Astrocyte (in vitro differentiated cells and primary cell): ENCODE data around the gene SLC38A8.

Experiments
- EZH2 ChIP-seq: IDR thresholded peaks from 2 replicates; pipeline ENCODE4 v1.6.1; 2012; ENCODE audit warnings: mild to moderate bottlenecking, low read length, inconsistent platforms; ENCODE audit not compliant: insufficient read depth
- TF ChIP-seq, protein P1 (sequence below): IDR thresholded peaks from 2 replicates; pipeline ENCODE4 v1.5.1; 2011; ENCODE audit warnings: low read depth, mild to moderate bottlenecking, inconsistent platforms, low read length, moderate library complexity; ENCODE audit not compliant: insufficient read depth

DNA sequence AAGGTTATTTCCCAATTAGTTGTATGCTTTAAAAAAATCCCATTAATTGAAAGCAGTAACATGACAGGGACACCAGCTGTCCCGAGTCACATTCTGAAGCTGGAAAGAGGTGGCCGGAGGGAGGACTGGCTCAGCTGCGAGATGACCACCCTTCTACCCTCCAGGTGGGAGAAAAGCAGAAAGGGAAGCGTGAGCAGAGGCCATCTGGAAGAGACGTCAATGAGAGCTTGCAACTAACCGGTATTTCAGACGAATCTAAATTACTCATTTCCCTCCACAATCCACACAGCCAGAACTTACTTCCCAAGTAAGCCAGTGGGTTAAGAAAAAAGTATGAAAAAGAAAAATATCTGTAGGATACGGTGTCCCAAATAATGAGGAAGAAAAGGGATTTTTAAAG, 28.5 kb upstream of the SLC38A8 start:
- TF ChIP-seq, protein P1, sequence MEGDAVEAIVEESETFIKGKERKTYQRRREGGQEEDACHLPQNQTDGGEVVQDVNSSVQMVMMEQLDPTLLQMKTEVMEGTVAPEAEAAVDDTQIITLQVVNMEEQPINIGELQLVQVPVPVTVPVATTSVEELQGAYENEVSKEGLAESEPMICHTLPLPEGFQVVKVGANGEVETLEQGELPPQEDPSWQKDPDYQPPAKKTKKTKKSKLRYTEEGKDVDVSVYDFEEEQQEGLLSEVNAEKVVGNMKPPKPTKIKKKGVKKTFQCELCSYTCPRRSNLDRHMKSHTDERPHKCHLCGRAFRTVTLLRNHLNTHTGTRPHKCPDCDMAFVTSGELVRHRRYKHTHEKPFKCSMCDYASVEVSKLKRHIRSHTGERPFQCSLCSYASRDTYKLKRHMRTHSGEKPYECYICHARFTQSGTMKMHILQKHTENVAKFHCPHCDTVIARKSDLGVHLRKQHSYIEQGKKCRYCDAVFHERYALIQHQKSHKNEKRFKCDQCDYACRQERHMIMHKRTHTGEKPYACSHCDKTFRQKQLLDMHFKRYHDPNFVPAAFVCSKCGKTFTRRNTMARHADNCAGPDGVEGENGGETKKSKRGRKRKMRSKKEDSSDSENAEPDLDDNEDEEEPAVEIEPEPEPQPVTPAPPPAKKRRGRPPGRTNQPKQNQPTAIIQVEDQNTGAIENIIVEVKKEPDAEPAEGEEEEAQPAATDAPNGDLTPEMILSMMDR: no peak
- TF ChIP-seq EZH2: no peak
